H1 (cell line): ENCODE measurements around the gene INSM2. TPM values are rescaled to one million over a fixed set of nuclear protein-coding genes. Genes with fewer than 3 reads are reported as not detected.

Experiments used
- CTCF ChIA-PET: fragments of 300-600 bp; sonication (Branson Sonifier 250); formaldehyde crosslinking; loops from one replicate; lab custom pipeline; 2021; ENCODE audit not compliant: partially characterized antibody; lab: Charles Lee
- POLR2A ChIA-PET: fragments of 300-600 bp; sonication (Branson Sonifier 250); formaldehyde crosslinking; loops from one replicate; lab custom pipeline; 2021; ENCODE audit warnings: inconsistent platforms; ENCODE audit not compliant: partially characterized antibody; lab: Charles Lee
- DNase-seq, 2 experiments: peaks; one replicate each; pipeline versions ENCODE4 v3.0.0 to v3.0.0-alpha.2; 2010 to 2022; ENCODE audit warnings: low spot score in 2 of 2, low read depth in 1 of 2, mixed read lengths in 1 of 2
- FAIRE-seq: peaks from 2 replicates; lab custom pipeline; 2011; peaks lifted over from hg19 to GRCh38; lab: Jason Lieb, UNC
- H2AFZ ChIP-seq: 2 replicates; pipeline ENCODE4 v1.8.1; 2012; ENCODE audit warnings: low read length, inconsistent platforms
- H2AK5ac ChIP-seq: 2 replicates; pipeline ENCODE4 v1.6.1; 2013; ENCODE audit warnings: low read depth, low read length
- H2BK120ac ChIP-seq: replicated peaks from 2 replicates; pipeline ENCODE3; 2013; ENCODE audit warnings: low read depth, low read length, inconsistent platforms
- H2BK12ac ChIP-seq: 2 replicates; pipeline ENCODE4 v1.6.1; 2013; ENCODE audit warnings: low read depth, low read length
- H2BK15ac ChIP-seq: 2 replicates; pipeline ENCODE4 v1.6.1; 2013; ENCODE audit warnings: low read length
- H2BK20ac ChIP-seq: 2 replicates; pipeline ENCODE4 v1.6.1; 2013; ENCODE audit warnings: low read length
- H2BK5ac ChIP-seq: 2 replicates; pipeline ENCODE4 v1.6.1; 2013; ENCODE audit warnings: low read depth, low read length
- H3K14ac ChIP-seq: 2 replicates; pipeline ENCODE4 v1.6.1; 2013; ENCODE audit warnings: inconsistent platforms; ENCODE audit not compliant: insufficient read length
- H3K18ac ChIP-seq: 2 replicates; pipeline ENCODE4 v1.6.1; 2013; ENCODE audit warnings: low read length; ENCODE audit errors: extremely low read depth
- H3K23ac ChIP-seq: 2 replicates; pipeline ENCODE4 v1.6.1; 2013; ENCODE audit warnings: inconsistent platforms; ENCODE audit not compliant: insufficient read length
- H3K23me2 ChIP-seq: 2 replicates; pipeline ENCODE4 v1.6.1; 2013; ENCODE audit warnings: low read depth, low read length
- H3K27ac ChIP-seq: 2 replicates; pipeline ENCODE4 v1.6.1; 2011; ENCODE audit warnings: low read depth, low read length, inconsistent platforms
- H3K27me3 ChIP-seq, 4 experiments: replicated peaks in 1 of 4; 1 replicate in 1 of 4; 2 replicates in 3 of 4; pipeline versions ENCODE4 v1.6.1 to v1.8.1; 2011 to 2013; ENCODE audit warnings: low read length in 3 of 4, mild to moderate bottlenecking in 3 of 4, inconsistent platforms in 2 of 4, mixed read lengths in 2 of 4, moderate library complexity in 1 of 4; ENCODE audit not compliant: control insufficient read depth in 3 of 4, insufficient read depth in 3 of 4; ENCODE audit errors: extremely low read depth in 1 of 4
- H3K36me3 ChIP-seq, 4 experiments: 2 replicates each; pipeline versions ENCODE4 v1.6.1 to v1.8.1; 2011 to 2013; ENCODE audit warnings: mild to moderate bottlenecking in 4 of 4, low read length in 3 of 4, moderate library complexity in 2 of 4, control low read depth in 1 of 4, inconsistent platforms in 1 of 4; ENCODE audit not compliant: insufficient read depth in 4 of 4, control insufficient read depth in 2 of 4
- H3K4ac ChIP-seq: replicated peaks from 2 replicates; pipeline ENCODE3; 2013; ENCODE audit warnings: low read length, low read depth, mixed read lengths, inconsistent platforms; ENCODE audit not compliant: insufficient read length
- H3K4me1 ChIP-seq, 4 experiments: replicated peaks in 1 of 4; 1 replicate in 1 of 4; 2 replicates in 3 of 4; pipeline versions ENCODE4 v1.6.1 to v1.8.1; 2011 to 2013; ENCODE audit warnings: low read length in 3 of 4, inconsistent platforms in 2 of 4, mixed read lengths in 1 of 4; ENCODE audit not compliant: insufficient read depth in 4 of 4, control insufficient read depth in 3 of 4
- H3K4me2 ChIP-seq, 2 experiments: 2 replicates each; pipeline versions ENCODE4 v1.6.1 to v1.8.1; 2011 to 2013; ENCODE audit warnings: low read depth in 2 of 2, low read length in 2 of 2, control low read depth in 1 of 2, inconsistent platforms in 1 of 2, mild to moderate bottlenecking in 1 of 2; ENCODE audit not compliant: insufficient read depth in 1 of 2
- H3K4me3 ChIP-seq, 4 experiments: fragments of 200-600, 300-600 bp in 1 of 4; sonication (generic), shearing (Covaris generic), sonication (Bioruptor Twin) in 1 of 4; 2 replicates each; pipeline versions ENCODE4 v1.5.1 to v1.8.1; 2011 to 2016; ENCODE audit warnings: low read length in 4 of 4, low read depth in 3 of 4, control low read depth in 2 of 4, inconsistent platforms in 2 of 4, mild to moderate bottlenecking in 2 of 4, mixed read lengths in 1 of 4, moderate library complexity in 1 of 4; ENCODE audit not compliant: insufficient read depth in 2 of 4; ENCODE audit errors: extremely low read depth in 1 of 4
- H3K56ac ChIP-seq: replicated peaks from 2 replicates; pipeline ENCODE3; 2013; ENCODE audit warnings: low read depth, mild to moderate bottlenecking, mixed read lengths, low read length, inconsistent platforms; ENCODE audit not compliant: insufficient read length
- H3K79me1 ChIP-seq: 2 replicates; pipeline ENCODE4 v1.6.1; 2013; ENCODE audit warnings: low read depth, low read length, control low read depth
- H3K79me2 ChIP-seq, 2 experiments: 2 replicates each; pipeline versions ENCODE4 v1.6.1 to v1.8.1; 2012 to 2013; ENCODE audit warnings: low read length in 2 of 2, mild to moderate bottlenecking in 2 of 2, inconsistent platforms in 1 of 2; ENCODE audit not compliant: insufficient read depth in 2 of 2, control insufficient read depth in 1 of 2
- H3K9ac ChIP-seq, 4 experiments: replicated peaks in 1 of 4; 1 replicate in 1 of 4; 2 replicates in 3 of 4; pipeline versions ENCODE4 v1.6.1 to v1.8.1; 2011 to 2013; ENCODE audit warnings: low read depth in 3 of 4, low read length in 3 of 4, control low read depth in 2 of 4, mild to moderate bottlenecking in 2 of 4, moderate library complexity in 2 of 4, inconsistent platforms in 1 of 4; ENCODE audit errors: extremely low read depth in 1 of 4
- H3K9me3 ChIP-seq, 2 experiments: 2 replicates each; pipeline versions ENCODE4 v1.6.1 to v1.8.1; 2012 to 2013; ENCODE audit warnings: mild to moderate bottlenecking in 2 of 2, moderate library complexity in 2 of 2, control low read depth in 1 of 2, inconsistent platforms in 1 of 2, low read depth in 1 of 2, low read length in 1 of 2, mixed read lengths in 1 of 2; ENCODE audit not compliant: insufficient read depth in 2 of 2
- H4K20me1 ChIP-seq, 2 experiments: replicated peaks in 1 of 2; 2 replicates each; pipeline versions ENCODE3 to v1.8.1; 2011 to 2013; ENCODE audit warnings: inconsistent platforms in 2 of 2, low read length in 2 of 2, mild to moderate bottlenecking in 1 of 2; ENCODE audit not compliant: insufficient read depth in 2 of 2, control insufficient read depth in 1 of 2
- H4K5ac ChIP-seq: 2 replicates; pipeline ENCODE4 v1.6.1; 2013; ENCODE audit warnings: low read length, low read depth, mixed read lengths, inconsistent platforms; ENCODE audit not compliant: insufficient read length
- H4K8ac ChIP-seq: 2 replicates; pipeline ENCODE4 v1.8.0; 2013; ENCODE audit warnings: mild to moderate bottlenecking, moderate library complexity, low read length, inconsistent platforms; ENCODE audit not compliant: insufficient read depth; ENCODE audit errors: extremely low read depth
- H4K91ac ChIP-seq: replicated peaks from 2 replicates; pipeline ENCODE3; 2013; ENCODE audit warnings: low read length, mixed read lengths, inconsistent platforms; ENCODE audit not compliant: insufficient read length
- ASH2L ChIP-seq: fragments of 200-600, 300-600 bp; sonication (generic); IDR thresholded peaks from one replicate; pipeline ENCODE4 v1.7.1; 2017; ENCODE audit warnings: low read length
- ATF2 ChIP-seq: IDR thresholded peaks from 2 replicates; pipeline ENCODE4 v1.6.1; 2012; ENCODE audit warnings: low read length, inconsistent platforms
- CREB1 ChIP-seq: IDR thresholded peaks from 2 replicates; pipeline ENCODE4 v1.6.1; 2012; ENCODE audit warnings: inconsistent platforms
- GABPA ChIP-seq: IDR thresholded peaks from 2 replicates; pipeline ENCODE4 v1.6.1; 2011; ENCODE audit warnings: mild to moderate bottlenecking, low read length, moderate library complexity, borderline replicate concordance; ENCODE audit not compliant: insufficient read depth
- HDAC6 ChIP-seq: IDR thresholded peaks from one replicate; pipeline ENCODE4 v1.7.1; 2012; ENCODE audit warnings: low read depth, mild to moderate bottlenecking, inconsistent platforms, low read length, moderate library complexity
- JUND ChIP-seq: IDR thresholded peaks from 2 replicates; pipeline ENCODE4 v1.6.1; 2011; ENCODE audit warnings: mild to moderate bottlenecking, improper control_type of control experiment, low read length
- NANOG ChIP-seq: IDR thresholded peaks from 2 replicates; pipeline ENCODE4 v1.6.1; 2011; ENCODE audit warnings: low read length, low read depth, mild to moderate bottlenecking, inconsistent platforms; ENCODE audit not compliant: insufficient read depth, poor library complexity, severe bottlenecking
- RXRA ChIP-seq: IDR thresholded peaks from 2 replicates; pipeline ENCODE4 v1.6.1; 2011; ENCODE audit warnings: low read depth, mild to moderate bottlenecking, low read length, moderate library complexity; ENCODE audit not compliant: insufficient read depth
- SAP30 ChIP-seq: fragments of 300-600 bp; sonication (generic); IDR thresholded peaks from 2 replicates; pipeline ENCODE4 v1.7.1; 2012; ENCODE audit warnings: low read length, moderate library complexity, mild to moderate bottlenecking, inconsistent platforms; ENCODE audit not compliant: insufficient read depth, insufficient replicate concordance
- SIRT6 ChIP-seq: IDR thresholded peaks from one replicate; pipeline ENCODE4 v1.7.1; 2012; ENCODE audit warnings: low read length, inconsistent platforms
- SP2 ChIP-seq: IDR thresholded peaks from 2 replicates; pipeline ENCODE4 v1.6.1; 2012; ENCODE audit warnings: mild to moderate bottlenecking, low read length, inconsistent platforms
- TAF1 ChIP-seq: IDR thresholded peaks from 2 replicates; pipeline ENCODE4 v1.6.1; 2011; ENCODE audit warnings: mild to moderate bottlenecking, low read depth, low read length
- TEAD4 ChIP-seq: IDR thresholded peaks from 2 replicates; pipeline ENCODE4 v1.6.1; 2012; ENCODE audit warnings: low read depth, low read length, inconsistent platforms, mixed read lengths
- WGBS, 2 experiments: shearing (Covaris generic) in 1 of 2; methylation state at CpG; one replicate each; pipeline versions ENCODE4 v1.1.6 to v1.1.7; 2013 to 2015; ENCODE audit warnings: low lambda C conversion rate in 2 of 2, mixed read lengths in 2 of 2, inconsistent platforms in 1 of 2, low coverage in 1 of 2, missing lambda C conversion rate in 1 of 2; ENCODE audit not compliant: insufficient replicate concordance in 2 of 2, insufficient coverage in 1 of 2, insufficient read length in 1 of 2; ENCODE audit errors: extremely low coverage in 1 of 2, missing lambda C conversion rate in 1 of 2; 5-methylcytosine and 5-hydroxymethylcytosine counted together
- polyA plus RNA-seq, 7 experiments: library from polyadenylated mRNA; depleted of rRNA in 3 of 7; stranded (reverse) in 5 of 7; unstranded in 2 of 7; fragments of >200 nt in 5 of 7; fragments of 200-250 nt in 2 of 7; gene quantifications; 1 replicate in 5 of 7; 2 replicates in 1 of 7; 4 replicates in 1 of 7; pipeline versions ENCODE4 v1.2.1 to v1.2.3, GENCODE V29; 2011 to 2013; ENCODE audit warnings: missing spikeins in 2 of 7, mixed read lengths in 2 of 7
- total RNA-seq: library from RNA; stranded (reverse); fragmentation: NEBNext Ultra II Directional; extraction: Animal tissue kit (Norgen Biotek cat#: 25700); gene quantifications from 2 replicates; pipeline ENCODE4 v1.2.1, GENCODE V29; 2021

INSM2 gene
- total and polyA plus RNA-seq, 2 of the 8 experiments (the other 6 are each of a cell fraction or from before 2014, with no cell fraction given): not detected

GRCh38 chr14:35543006-35543405 is 9.0 kb downstream of the INSM2 start:
- POLR2A ChIA-PET: no interaction called here
- FAIRE-seq: no peak
- no peak for TF ChIP-seq RXRA
- TF ChIP-seq ASH2L: no peak
- no peak for TF ChIP-seq TAF1
- no peak for TF ChIP-seq CREB1
- no peak for TF ChIP-seq GABPA
- TF ChIP-seq NANOG: no peak
- TF ChIP-seq HDAC6: no peak
- no peak for TF ChIP-seq JUND
- no peak for TF ChIP-seq SIRT6
- no peak for TF ChIP-seq SAP30
- no peak for TF ChIP-seq TEAD4
- TF ChIP-seq ATF2: no peak
- no peak for TF ChIP-seq SP2

More at GRCh38 chr14:35543006-35543405, 9.0 kb downstream of the INSM2 start:
- Histone ChIP-seq H3K4me1 (no peaks in the 10 kb centered on the region), H3K18ac (no peak overlapping the region), H3K27ac (no peak overlapping the region), H2BK5ac (no peak overlapping the region), H2BK120ac (no peak overlapping the region), H3K79me1 (no peaks in the 10 kb centered on the region), H3K36me3 (no peaks in the 10 kb centered on the region), H3K4me3 (no peak overlapping the region), H3K23ac (no peak overlapping the region), H2BK15ac (no peak overlapping the region), H2AFZ (no peak overlapping the region), H4K91ac (no peak overlapping the region), H3K9me3 (no peaks in the 10 kb centered on the region), H4K5ac (no peak overlapping the region), H3K4ac (no peak overlapping the region), H2BK20ac (no peak overlapping the region), H3K27me3 (no peaks in the 10 kb centered on the region), H3K56ac (no peak overlapping the region), H2AK5ac (no peak overlapping the region), H2BK12ac (no peak overlapping the region), H3K79me2 (no peaks in the 10 kb centered on the region), H3K9ac (no peak overlapping the region), H3K4me2 (no peak overlapping the region), H3K14ac (no peak overlapping the region), H3K23me2 (no peaks in the 10 kb centered on the region), H4K8ac (no peak overlapping the region), H4K20me1 (no peaks in the 10 kb centered on the region)
- CTCF ChIA-PET: interaction anchor here (1.0 kb wide), 1 partner anchor 9 kb away, joined by 3 read pairs; the partner anchor contains the start of gene INSM2
- no peak for DNase-seq
- 88% methylated on average over 5 of the region's 5 CpGs; no CpG with 5 or more reads in 1 of the 2 experiments for WGBS, 2 experiments
